GM21360 (cell line): Measurements from ENCODE around the gene SRP68.

Experiments used
- ATAC-seq: cut with Tn5 transposase; IDR thresholded peaks from one replicate; pipeline ENCODE4 v1.9.1; 2021; ENCODE audit warnings: mild to moderate bottlenecking, moderate library complexity; ENCODE audit not compliant: unreplicated experiment

Gene SRP68

DNA sequence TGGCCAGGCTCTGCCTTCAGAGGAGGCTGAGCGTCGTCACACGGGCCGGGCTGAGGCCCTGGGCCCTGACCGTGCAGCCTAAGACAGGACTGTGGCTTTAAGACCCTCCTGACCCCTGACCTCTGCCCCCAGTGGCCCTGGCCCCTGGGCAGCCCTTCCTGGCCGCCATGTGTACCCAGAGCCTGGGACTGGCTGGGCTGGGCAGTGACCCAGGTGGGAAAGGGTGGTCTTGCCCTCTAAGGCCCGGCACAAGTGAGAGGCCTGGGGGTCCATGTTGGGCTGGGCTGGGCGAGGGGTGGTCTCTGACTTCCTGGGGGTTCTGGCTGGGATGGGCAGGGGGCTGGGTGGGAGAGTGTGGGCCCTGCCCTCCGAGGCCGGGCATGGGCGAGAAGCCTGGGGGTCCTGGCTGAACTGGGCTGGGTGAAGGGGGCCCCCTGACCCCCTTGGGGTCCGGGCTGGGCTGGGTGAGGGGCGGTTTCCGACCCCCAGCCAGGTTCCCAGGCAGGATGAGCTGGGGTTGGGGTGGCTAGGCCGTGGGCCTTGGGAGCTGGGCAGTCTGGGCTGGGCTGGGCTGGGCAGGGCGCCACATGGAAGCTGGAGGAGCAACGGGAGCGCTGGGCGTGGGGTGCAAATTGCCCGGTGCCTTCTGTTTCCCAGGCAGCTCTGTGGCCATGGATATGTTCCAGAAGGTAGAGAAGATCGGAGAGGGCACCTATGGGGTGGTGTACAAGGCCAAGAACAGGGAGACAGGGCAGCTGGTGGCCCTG lies 71.4 kb downstream of the SRP68 start, which contains the start of gene CDK3:
TSS of gene CDK3 (plus strand) at position 101 of the 767 bp plus-strand sequence. CDS start at position 672, 571 bp downstream.
- no peak for ATAC-seq

- no peak for ATAC-seq
Measured at GRCh38 chr17:76000016-76000754, 72.1 kb downstream of the SRP68 start.

- ATAC-seq: no peak
Measured at GRCh38 chr17:75998327-75998795, 74.0 kb downstream of the SRP68 start.

DNA sequence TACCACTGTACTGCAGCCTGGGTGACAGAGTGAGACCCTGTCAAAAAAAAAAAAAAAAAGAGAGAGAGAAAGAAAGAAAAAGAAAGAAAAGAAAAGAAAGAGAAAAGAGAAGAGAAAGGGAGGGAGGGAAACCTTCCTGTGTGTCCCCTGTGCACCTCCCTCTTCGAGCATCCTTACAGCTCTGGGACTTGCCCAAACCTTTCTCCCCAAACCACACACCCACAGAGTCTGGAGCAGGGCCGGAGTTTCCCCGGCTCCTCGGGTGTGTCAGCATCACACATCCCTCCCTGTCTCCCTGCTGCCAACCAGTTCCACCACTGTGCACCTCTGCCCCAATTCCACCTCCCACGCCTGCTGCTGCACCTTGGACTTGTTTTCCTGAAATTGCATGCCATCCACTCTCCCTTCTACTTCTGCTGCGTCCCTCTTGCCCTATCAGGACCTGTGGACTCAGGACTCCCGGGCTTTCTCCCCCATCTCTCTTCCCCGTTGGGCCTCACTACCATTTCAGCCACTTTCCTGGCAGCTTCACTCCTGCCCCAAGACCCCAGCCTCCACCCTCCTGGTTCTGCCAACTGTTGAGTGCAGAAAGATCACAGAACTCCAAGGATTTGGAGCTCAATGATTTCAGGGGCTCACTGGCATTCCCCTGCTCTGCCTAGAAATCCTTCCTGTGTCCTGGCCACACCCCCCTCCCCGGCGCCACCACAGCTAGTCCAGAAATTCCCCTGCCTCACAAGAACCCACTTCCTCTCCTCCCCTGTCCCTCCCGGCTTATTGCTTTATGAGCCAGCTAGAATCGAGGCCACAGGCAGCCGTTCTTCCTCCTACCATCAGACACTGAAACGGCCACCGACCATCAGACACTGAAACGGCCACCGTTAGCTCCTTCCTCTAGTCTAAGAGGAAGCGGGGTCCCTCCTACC lies 75.4 kb downstream of the SRP68 start:
- no peak for ATAC-seq

GRCh38 chr17:75995385-75995925 lies 76.9 kb downstream of the SRP68 start:
- no peak for ATAC-seq

- no peak for ATAC-seq
Measured at GRCh38 chr17:75994802-75995370, 77.4 kb downstream of the SRP68 start.

DNA sequence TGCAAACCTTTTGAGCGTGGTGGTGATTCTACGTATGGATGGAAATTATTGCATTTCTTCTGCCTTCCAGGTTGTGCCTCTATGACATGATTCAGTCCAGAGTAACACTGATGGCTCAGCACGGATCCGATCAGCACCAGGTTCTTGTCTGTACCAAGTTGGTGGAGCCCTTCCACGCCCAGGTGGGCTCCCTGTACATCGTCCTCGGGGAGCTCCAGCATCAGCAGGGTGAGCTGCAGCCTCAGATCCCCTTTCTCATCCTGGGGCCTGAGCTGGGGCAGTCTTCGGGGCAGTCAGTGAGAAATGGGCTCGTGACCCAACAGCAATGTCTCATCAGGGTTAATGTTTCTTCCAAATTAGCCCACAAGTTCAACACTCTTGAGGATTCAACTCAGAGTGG lies 80.9 kb downstream of the SRP68 start:
- no peak for ATAC-seq
